ENCODE results near the gene RNF123. TPM values are rescaled to one million over a fixed set of nuclear protein-coding genes. Genes with fewer than 3 reads are reported as not detected.

The RNF123 gene
- total RNA-seq, 4 donors from 2014 or later, result 23.6 to 88.3 (median 33.9) TPM

DNA sequence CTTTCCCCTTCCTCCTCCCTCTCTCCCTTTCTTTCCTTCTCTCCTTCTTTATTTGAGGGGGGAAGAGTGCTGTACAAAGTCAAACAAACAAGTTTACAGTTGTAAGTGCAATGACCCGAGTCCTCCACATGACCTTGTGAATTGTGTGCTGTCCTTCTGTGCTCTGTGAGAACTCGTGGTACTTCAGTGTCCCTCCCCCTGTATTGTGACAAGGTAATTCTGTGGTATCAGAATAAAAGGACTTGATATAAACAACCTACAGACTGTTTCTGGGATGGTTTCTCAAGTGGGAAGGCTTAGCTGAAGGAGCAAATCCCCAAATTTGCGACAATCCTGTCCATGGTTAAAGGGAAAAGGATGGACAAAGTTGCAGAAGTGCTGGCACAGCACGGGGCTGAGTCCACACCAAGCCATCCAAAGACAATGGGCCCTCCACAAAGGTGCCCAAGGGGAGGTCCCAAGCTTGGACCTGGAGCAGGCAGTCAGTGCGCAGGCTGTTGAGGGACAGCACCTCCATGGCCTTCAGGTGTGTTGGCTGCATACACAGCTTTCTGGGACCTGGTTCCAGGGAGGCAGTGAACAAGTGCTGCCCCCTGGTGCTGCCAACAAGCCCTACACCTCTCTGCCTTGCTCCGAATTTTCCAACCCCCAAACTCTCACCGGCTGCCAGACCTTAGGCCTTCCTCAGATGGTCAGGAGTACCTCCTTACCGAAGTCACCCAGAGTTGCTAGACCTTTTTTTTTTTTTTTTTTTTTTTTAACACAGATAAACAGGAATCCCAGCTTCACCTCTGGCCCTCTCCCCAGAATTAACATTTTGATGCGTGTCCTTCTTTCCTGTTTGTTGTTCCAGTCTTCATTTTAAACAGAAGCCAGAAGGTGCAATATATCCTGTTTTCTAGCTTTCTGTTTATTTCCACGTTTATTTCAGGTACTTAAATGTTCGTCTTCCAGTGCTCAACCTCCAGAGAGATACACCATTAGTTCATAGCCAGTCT lies 17.8 kb upstream of the RNF123 start:
- peaks cover 12% of the 10 kb centered on the region for H3K36me3 ChIP-seq
- WGBS, result 45% methylated on average over 11 of the region's 11 CpGs
- DNase-seq (ENCODE audit: low spot score in 2 of 2), result no peak
- peaks cover 21% of the 10 kb centered on the region for H3K4me1 ChIP-seq
- no peaks in the 10 kb centered on the region for H3K27me3 ChIP-seq
- no peak overlapping the region for H3K27ac ChIP-seq
- no peak for TF ChIP-seq POLR2AphosphoS5 (IDR thresholded peaks at IDR 0.05)
- TF ChIP-seq EP300 (IDR thresholded peaks at IDR 0.05), result no peak
- no peak for TF ChIP-seq POLR2A (IDR thresholded peaks at IDR 0.05)
- TF ChIP-seq CTCF (IDR thresholded peaks at IDR 0.05), result peak; percentile 65 to 80
- no peaks in the 10 kb centered on the region for H3K9me3 ChIP-seq
- H3K4me3 ChIP-seq, result no peak overlapping the region

GRCh38 chr3:49673121-49673714 lies 16.1 kb upstream of the RNF123 start:
- 83% methylated on average over 2 of the region's 17 CpGs for WGBS
- Histone ChIP-seq H3K4me1 (peaks cover 21% of the 10 kb centered on the region), H3K36me3 (peaks cover 28% of the 10 kb centered on the region), H3K4me3 (peak overlapping the region; percentile 78), H3K27me3 (no peaks in the 10 kb centered on the region), H3K9me3 (no peaks in the 10 kb centered on the region), H3K27ac (peak overlapping the region; percentile 91)
- TF ChIP-seq EP300 (IDR thresholded peaks at IDR 0.05) (no peak), POLR2A (IDR thresholded peaks at IDR 0.05) (no peak), CTCF (IDR thresholded peaks at IDR 0.05) (no peak), POLR2AphosphoS5 (IDR thresholded peaks at IDR 0.05) (no peak)
- peak in 1 of 2 donors; percentile 74 for DNase-seq (ENCODE audit: low spot score in 2 of 2)

DNA sequence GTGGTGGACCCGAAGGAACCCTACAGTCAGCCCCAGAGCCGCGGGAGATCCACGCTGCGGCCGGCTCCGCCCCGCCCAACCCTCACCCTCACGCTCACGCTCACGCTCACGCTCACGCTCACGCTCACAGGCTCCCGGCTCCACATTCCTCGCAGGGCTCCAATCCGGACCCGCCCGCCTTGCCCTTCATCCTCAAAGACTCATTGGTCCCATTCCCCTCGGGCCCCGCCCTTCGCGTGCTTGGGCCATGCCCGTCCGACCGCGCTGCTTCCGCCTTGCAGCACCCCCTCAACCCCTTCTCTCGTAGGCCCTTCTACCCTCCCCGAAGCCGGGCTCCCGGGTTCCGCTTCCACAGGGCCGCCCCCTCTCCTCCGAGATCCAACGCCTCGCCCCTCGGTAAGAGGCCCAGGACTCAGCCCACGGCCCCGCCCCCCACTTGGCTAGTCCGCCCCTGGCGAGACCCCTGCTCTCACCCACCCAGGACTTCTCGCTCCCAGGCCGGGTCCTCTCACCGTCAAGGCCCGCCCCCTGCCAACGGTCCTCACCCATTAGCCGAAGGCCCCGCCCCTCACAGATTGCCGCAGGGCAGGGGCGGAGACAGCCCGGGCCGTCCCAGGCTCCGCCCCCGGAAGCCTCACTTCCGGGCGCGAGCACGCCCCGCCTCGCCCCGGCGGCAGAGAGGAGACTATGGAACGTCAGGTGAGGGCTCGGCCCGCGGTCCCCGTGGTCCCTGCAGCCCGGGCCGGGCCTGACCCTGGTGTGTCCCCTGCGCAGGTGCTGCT lies 15.5 kb upstream of the RNF123 start, which contains the start of gene APEH:
TSS of gene APEH (plus strand) at position 637 of the 782 bp plus-strand sequence. CDS start at position 688, 51 bp downstream.
- Histone ChIP-seq H3K9me3 (no peaks in the 10 kb centered on the region), H3K27ac (peak within 1 kb of the TSS; percentile 91), H3K36me3 (peaks cover 34% of the 10 kb centered on the region), H3K27me3 (no peaks in the 10 kb centered on the region), H3K4me3 (peak within 1 kb of the TSS; percentile 78), H3K4me1 (peaks cover 21% of the 10 kb centered on the region)
- WGBS, result 1% methylated on average over 28 of the region's 71 CpGs
- TF ChIP-seq POLR2A (IDR thresholded peaks at IDR 0.05), result peak in 1 of 2 donors; percentile 52
- TF ChIP-seq CTCF (IDR thresholded peaks at IDR 0.05), result no peak
- peak in 1 of 3 donors; percentile 36 for TF ChIP-seq POLR2AphosphoS5 (IDR thresholded peaks at IDR 0.05)
- peak; percentile 97 for DNase-seq (ENCODE audit: low spot score in 2 of 2)

GRCh38 chr3:49674497-49674983 lies 14.8 kb upstream of the RNF123 start:
- H3K4me1 ChIP-seq, result peaks cover 21% of the 10 kb centered on the region
- H3K4me3 ChIP-seq, result peak overlapping the region; percentile 78
- H3K36me3 ChIP-seq, result peaks cover 40% of the 10 kb centered on the region
- H3K27me3 ChIP-seq, result no peaks in the 10 kb centered on the region
- 14% methylated on average over 17 of the region's 34 CpGs for WGBS
- peak overlapping the region; percentile 91 for H3K27ac ChIP-seq
- no peak for TF ChIP-seq EP300 (IDR thresholded peaks at IDR 0.05)
- TF ChIP-seq POLR2AphosphoS5 (IDR thresholded peaks at IDR 0.05), result no peak
- TF ChIP-seq POLR2A (IDR thresholded peaks at IDR 0.05), result no peak
- no peak for TF ChIP-seq CTCF (IDR thresholded peaks at IDR 0.05)
- peak in 1 of 2 donors; percentile 75 for DNase-seq (ENCODE audit: low spot score in 2 of 2)
- H3K9me3 ChIP-seq, result no peaks in the 10 kb centered on the region
